Gastroesophageal sphincter (tissue), 3 donors: ENCODE results near the gene SPAG17.

Experiments used
- CTCF ChIP-seq, 4 experiments: fragments of 200-600 bp in 2 of 4; fragments of 450-650 bp in 2 of 4; sonication (generic) in 1 of 4; IDR thresholded peaks; one replicate each; pipeline ENCODE4 v1.5.1; 2017 to 2019; ENCODE audit warnings: antibody characterized with exemption in 4 of 4, mild to moderate bottlenecking in 2 of 4, moderate library complexity in 2 of 4
- EP300 ChIP-seq: sonication (generic); formaldehyde crosslinking; IDR thresholded peaks from one replicate; pipeline ENCODE4 v1.6.1; 2017; ENCODE audit warnings: antibody characterized with exemption, mild to moderate bottlenecking

- TF ChIP-seq EP300: no peak
- no peak for TF ChIP-seq CTCF (IDR thresholded peaks at IDR 0.05)
Measured at GRCh38 chr1:118097622-118098348, 87.2 kb downstream of the SPAG17 start.
